ENCODE measurements around the gene TTC34.

DNA sequence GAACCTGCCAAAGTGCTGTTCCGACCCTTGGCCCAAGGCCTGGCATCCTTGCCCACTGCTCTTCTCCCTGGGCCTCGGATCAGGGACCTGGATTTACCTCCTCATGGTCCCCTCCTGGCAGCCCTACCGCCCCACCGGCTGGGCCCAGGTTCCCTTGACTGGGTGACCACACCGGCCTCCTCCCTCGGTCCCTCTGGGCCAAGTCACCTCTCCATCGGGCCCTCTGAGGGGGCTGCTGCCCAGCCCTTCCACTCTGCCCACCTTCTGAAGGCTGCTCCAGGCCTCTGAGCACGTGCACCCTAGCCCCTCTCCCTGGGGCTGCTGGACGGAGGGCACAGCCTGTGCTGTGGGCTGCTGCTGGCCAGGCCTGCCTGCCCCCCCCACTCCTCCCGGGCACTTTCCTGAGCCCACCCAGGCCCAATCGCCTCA, 159.3 kb downstream of the TTC34 start:
- TF ChIP-seq, protein P1, sequence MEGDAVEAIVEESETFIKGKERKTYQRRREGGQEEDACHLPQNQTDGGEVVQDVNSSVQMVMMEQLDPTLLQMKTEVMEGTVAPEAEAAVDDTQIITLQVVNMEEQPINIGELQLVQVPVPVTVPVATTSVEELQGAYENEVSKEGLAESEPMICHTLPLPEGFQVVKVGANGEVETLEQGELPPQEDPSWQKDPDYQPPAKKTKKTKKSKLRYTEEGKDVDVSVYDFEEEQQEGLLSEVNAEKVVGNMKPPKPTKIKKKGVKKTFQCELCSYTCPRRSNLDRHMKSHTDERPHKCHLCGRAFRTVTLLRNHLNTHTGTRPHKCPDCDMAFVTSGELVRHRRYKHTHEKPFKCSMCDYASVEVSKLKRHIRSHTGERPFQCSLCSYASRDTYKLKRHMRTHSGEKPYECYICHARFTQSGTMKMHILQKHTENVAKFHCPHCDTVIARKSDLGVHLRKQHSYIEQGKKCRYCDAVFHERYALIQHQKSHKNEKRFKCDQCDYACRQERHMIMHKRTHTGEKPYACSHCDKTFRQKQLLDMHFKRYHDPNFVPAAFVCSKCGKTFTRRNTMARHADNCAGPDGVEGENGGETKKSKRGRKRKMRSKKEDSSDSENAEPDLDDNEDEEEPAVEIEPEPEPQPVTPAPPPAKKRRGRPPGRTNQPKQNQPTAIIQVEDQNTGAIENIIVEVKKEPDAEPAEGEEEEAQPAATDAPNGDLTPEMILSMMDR (conservative IDR thresholded peaks at IDR 0.05; ENCODE audit: low read depth, low read length) = no peak
- TF ChIP-seq POLR2A (IDR thresholded peaks at IDR 0.05; ENCODE audit: low read depth, low read length) (no peak), RCOR1 (IDR thresholded peaks at IDR 0.05; ENCODE audit: insufficient replicate concordance, low read length) (no peak), NFE2L2 (IDR thresholded peaks at IDR 0.05; ENCODE audit: low read depth, low read length) (no peak), BHLHE40 (IDR thresholded peaks at IDR 0.05; ENCODE audit: low read depth, low read length) (no peak), MAFK (IDR thresholded peaks at IDR 0.05; ENCODE audit: low read depth, low read length) (no peak), CEBPB (IDR thresholded peaks at IDR 0.05; ENCODE audit: low read depth, low read length) (no peak), SMC3 (IDR thresholded peaks at IDR 0.05; ENCODE audit: low read depth, low read length) (no peak), MAZ (IDR thresholded peaks at IDR 0.05; ENCODE audit: borderline replicate concordance, low read depth, low read length) (no peak), RAD21 (IDR thresholded peaks at IDR 0.05; ENCODE audit: low read length) (no peak), MXI1 (IDR thresholded peaks at IDR 0.05; ENCODE audit: borderline replicate concordance, low read depth, low read length) (no peak)
- TF ChIP-seq, protein P2, sequence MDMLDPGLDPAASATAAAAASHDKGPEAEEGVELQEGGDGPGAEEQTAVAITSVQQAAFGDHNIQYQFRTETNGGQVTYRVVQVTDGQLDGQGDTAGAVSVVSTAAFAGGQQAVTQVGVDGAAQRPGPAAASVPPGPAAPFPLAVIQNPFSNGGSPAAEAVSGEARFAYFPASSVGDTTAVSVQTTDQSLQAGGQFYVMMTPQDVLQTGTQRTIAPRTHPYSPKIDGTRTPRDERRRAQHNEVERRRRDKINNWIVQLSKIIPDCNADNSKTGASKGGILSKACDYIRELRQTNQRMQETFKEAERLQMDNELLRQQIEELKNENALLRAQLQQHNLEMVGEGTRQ (IDR thresholded peaks at IDR 0.05; ENCODE audit: low read depth, low read length) = no peak
